ENCODE results near the gene AADACL2. TPM values are rescaled to one million over a fixed set of nuclear protein-coding genes. Genes with fewer than 3 reads are reported as not detected.

AADACL2 gene
- total and polyA plus RNA-seq, 2 donors (not counting 1 experiment from before 2014, with no cell fraction given): not detected

GRCh38 chr3:151708868-151709267 is 24.9 kb upstream of the AADACL2 start:
- H3K4me1 Mint-ChIP-seq: no peaks in the 10 kb centered on the region
- ChIA-PET POLR2A (no interaction called here), CTCF (no interaction called here)
- no peak overlapping the region for H3K9ac ChIP-seq (ENCODE audit: low read length)
- intact Hi-C loops (cut with micrococcal nuclease): no loop called here
- H3K9me3 ChIP-seq (ENCODE audit: control extremely low read depth in 1 of 3, control insufficient read depth in 2 of 3, insufficient read depth in 1 of 3, low read length in 2 of 3): no peaks in the 10 kb centered on the region
- H3K27me3 Mint-ChIP-seq: peaks cover 5% of the 10 kb centered on the region
- H3K79me2 ChIP-seq (ENCODE audit: control insufficient read depth, insufficient read depth, low read length): no peaks in the 10 kb centered on the region
- no peak overlapping the region for H3K4me2 ChIP-seq (replicated peaks; ENCODE audit: low read depth, low read length, poor library complexity, severe bottlenecking)
- no peak overlapping the region for H2AFZ ChIP-seq (ENCODE audit: insufficient read depth, low read depth, low read length, poor library complexity, severe bottlenecking)
- no peak overlapping the region for H3K4me3 Mint-ChIP-seq
- H3K4me1 ChIP-seq (ENCODE audit: control insufficient read depth in 2 of 2, insufficient read depth in 2 of 2, low read length in 2 of 2): no peaks in the 10 kb centered on the region
- no peak overlapping the region for H3K4me3 ChIP-seq (ENCODE audit: control extremely low read depth in 1 of 5, extremely low read depth in 1 of 5, insufficient read depth in 1 of 5, low read depth in 2 of 5, low read length in 4 of 5)
- no peak for TF ChIP-seq CTCF (IDR thresholded peaks at IDR 0.05)
- no peak for TF ChIP-seq EZH2 (IDR thresholded peaks at IDR 0.05; ENCODE audit: borderline replicate concordance, insufficient read depth, low read depth, low read length, poor library complexity, severe bottlenecking)
- H3K9me3 Mint-ChIP-seq (ENCODE audit: insufficient read depth): peaks cover 12% of the 10 kb centered on the region
- WGBS (ENCODE audit: insufficient coverage): 73% methylated on average over 1 of the region's 1 CpG
- ATAC-seq (ENCODE audit: low read depth) (no peak), DNase-seq (no peak)
- H4K20me1 ChIP-seq (ENCODE audit: control insufficient read depth, insufficient read depth, low read length, poor library complexity, severe bottlenecking): no peaks in the 10 kb centered on the region
- H3K27ac Mint-ChIP-seq: no peak overlapping the region
- H3K27ac ChIP-seq (ENCODE audit: low read length in 2 of 2): no peak overlapping the region
- no peaks in the 10 kb centered on the region for H3K27me3 ChIP-seq (replicated peaks in 1 of 4; ENCODE audit: control extremely low read depth in 1 of 4, control insufficient read depth in 3 of 4, insufficient read depth in 4 of 4, low read length in 3 of 4)
- H3K36me3 ChIP-seq (replicated peaks in 1 of 2; ENCODE audit: control extremely low read depth in 1 of 2, control insufficient read depth in 1 of 2, extremely low read depth in 1 of 2, insufficient read depth in 2 of 2, low read length in 1 of 2): no peaks in the 10 kb centered on the region

- no peaks in the 10 kb centered on the region for H4K20me1 ChIP-seq (ENCODE audit: control insufficient read depth, insufficient read depth, low read length, poor library complexity, severe bottlenecking)
These were observed 23.9 kb upstream of the AADACL2 start for GRCh38 chr3:151709847-151710246.

More at GRCh38 chr3:151709847-151710246, 23.9 kb upstream of the AADACL2 start:
- CTCF ChIA-PET: no interaction called here
- Histone ChIP-seq H3K9ac (ENCODE audit: low read length) (no peak overlapping the region), H3K4me1 (ENCODE audit: control insufficient read depth in 2 of 2, insufficient read depth in 2 of 2, low read length in 2 of 2) (no peaks in the 10 kb centered on the region), H3K9me3 (ENCODE audit: control extremely low read depth in 1 of 3, control insufficient read depth in 2 of 3, insufficient read depth in 1 of 3, low read length in 2 of 3) (peaks cover 0 to 1% (median 0%) of the 10 kb centered on the region in 3 donors), H3K4me2 (replicated peaks; ENCODE audit: low read depth, low read length, poor library complexity, severe bottlenecking) (no peak overlapping the region), H3K36me3 (replicated peaks in 1 of 2; ENCODE audit: control extremely low read depth in 1 of 2, control insufficient read depth in 1 of 2, extremely low read depth in 1 of 2, insufficient read depth in 2 of 2, low read length in 1 of 2) (no peaks in the 10 kb centered on the region), H3K79me2 (ENCODE audit: control insufficient read depth, insufficient read depth, low read length) (no peaks in the 10 kb centered on the region), H2AFZ (ENCODE audit: insufficient read depth, low read depth, low read length, poor library complexity, severe bottlenecking) (no peak overlapping the region), H3K4me3 (ENCODE audit: control extremely low read depth in 1 of 5, extremely low read depth in 1 of 5, insufficient read depth in 1 of 5, low read depth in 2 of 5, low read length in 4 of 5) (no peak overlapping the region), H3K27ac (ENCODE audit: low read length in 2 of 2) (no peak overlapping the region), H3K27me3 (replicated peaks in 1 of 4; ENCODE audit: control extremely low read depth in 1 of 4, control insufficient read depth in 3 of 4, insufficient read depth in 4 of 4, low read length in 3 of 4) (no peaks in the 10 kb centered on the region)
- intact Hi-C loops (cut with micrococcal nuclease): no loop called here
- DNase-seq (no peak), ATAC-seq (ENCODE audit: low read depth) (no peak)
- WGBS (ENCODE audit: insufficient coverage): no CpG with 5 or more reads among the region's 1 CpG
- Mint-ChIP-seq H3K4me3 (no peak overlapping the region), H3K27ac (no peak overlapping the region), H3K9me3 (ENCODE audit: insufficient read depth) (peaks cover 13% of the 10 kb centered on the region), H3K27me3 (peaks cover 2% of the 10 kb centered on the region), H3K4me1 (no peaks in the 10 kb centered on the region)
- POLR2A ChIA-PET: no interaction called here
- TF ChIP-seq CTCF (IDR thresholded peaks at IDR 0.05) (no peak), EZH2 (IDR thresholded peaks at IDR 0.05; ENCODE audit: borderline replicate concordance, insufficient read depth, low read depth, low read length, poor library complexity, severe bottlenecking) (no peak)

Data from B cell (primary cell).